HG02571 (cell line): ENCODE results near the gene FAS.

Experiments
- ATAC-seq: cut with Tn5 transposase; IDR thresholded peaks from one replicate; pipeline ENCODE4 v1.9.1; 2021; ENCODE audit warnings: mild to moderate bottlenecking, moderate library complexity; ENCODE audit not compliant: unreplicated experiment

The FAS gene

DNA sequence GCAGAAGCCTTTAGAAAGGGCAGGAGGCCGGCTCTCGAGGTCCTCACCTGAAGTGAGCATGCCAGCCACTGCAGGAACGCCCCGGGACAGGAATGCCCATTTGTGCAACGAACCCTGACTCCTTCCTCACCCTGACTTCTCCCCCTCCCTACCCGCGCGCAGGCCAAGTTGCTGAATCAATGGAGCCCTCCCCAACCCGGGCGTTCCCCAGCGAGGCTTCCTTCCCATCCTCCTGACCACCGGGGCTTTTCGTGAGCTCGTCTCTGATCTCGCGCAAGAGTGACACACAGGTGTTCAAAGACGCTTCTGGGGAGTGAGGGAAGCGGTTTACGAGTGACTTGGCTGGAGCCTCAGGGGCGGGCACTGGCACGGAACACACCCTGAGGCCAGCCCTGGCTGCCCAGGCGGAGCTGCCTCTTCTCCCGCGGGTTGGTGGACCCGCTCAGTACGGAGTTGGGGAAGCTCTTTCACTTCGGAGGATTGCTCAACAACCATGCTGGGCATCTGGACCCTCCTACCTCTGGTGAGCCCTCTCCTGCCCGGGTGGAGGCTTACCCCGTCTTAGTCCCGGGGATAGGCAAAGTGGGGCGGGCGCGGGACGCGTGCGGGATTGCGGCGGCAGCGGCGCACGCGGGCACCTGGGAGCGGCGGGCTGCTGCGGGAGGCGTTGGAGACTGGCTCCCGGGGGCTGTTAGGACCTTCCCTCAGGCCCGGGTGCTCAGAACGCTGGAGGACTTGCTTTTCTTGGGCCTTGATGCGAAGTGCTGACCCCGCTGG lies at the start of gene FAS:
Gene FAS, plus strand, starts transcription at position 415 of the 777 bp plus-strand sequence. Its CDS starts 79 bp downstream, at position 494.
- ATAC-seq: peak; percentile 65

- no peak for ATAC-seq
Measured at GRCh38 chr10:88941026-88941425, 49.6 kb upstream of the FAS start.

GRCh38 chr10:88943778-88944177 lies 46.8 kb upstream of the FAS start:
- ATAC-seq: no peak

GRCh38 chr10:88944813-88945212 lies 45.8 kb upstream of the FAS start:
- ATAC-seq: no peak

DNA sequence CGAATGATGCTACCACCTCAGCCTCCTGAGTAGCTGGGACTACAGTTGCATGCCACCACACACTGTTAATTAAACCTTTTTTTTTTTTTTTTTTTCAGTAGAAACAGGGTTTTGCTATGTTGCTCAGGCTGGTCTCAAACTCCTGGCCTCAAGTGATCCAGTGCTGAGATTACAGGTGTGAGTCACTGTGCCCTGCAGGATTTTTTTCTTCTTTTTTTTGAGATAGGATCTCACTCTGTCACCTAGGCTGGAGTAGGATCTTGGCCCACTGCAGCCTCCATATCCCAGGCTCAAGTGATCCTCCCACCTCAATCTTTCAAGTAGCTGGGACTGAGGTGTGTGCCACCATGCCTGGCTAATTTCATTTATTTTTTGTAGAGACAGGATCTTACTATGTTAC lies 44.4 kb upstream of the FAS start:
- no peak for ATAC-seq

GRCh38 chr10:88946965-88947590 lies 43.5 kb upstream of the FAS start:
- no peak for ATAC-seq

- ATAC-seq: no peak
Measured at GRCh38 chr10:88949051-88949450, 41.5 kb upstream of the FAS start.

GRCh38 chr10:88949912-88950837 lies 40.4 kb upstream of the FAS start:
- no peak for ATAC-seq

GRCh38 chr10:88952647-88953111 lies 37.9 kb upstream of the FAS start, which contains the start of gene ACTA2:
Gene ACTA2 (minus strand): TSS chr10:88952773. CDS start chr10:88948930, 3,843 bp downstream.
- ATAC-seq: no peak

DNA sequence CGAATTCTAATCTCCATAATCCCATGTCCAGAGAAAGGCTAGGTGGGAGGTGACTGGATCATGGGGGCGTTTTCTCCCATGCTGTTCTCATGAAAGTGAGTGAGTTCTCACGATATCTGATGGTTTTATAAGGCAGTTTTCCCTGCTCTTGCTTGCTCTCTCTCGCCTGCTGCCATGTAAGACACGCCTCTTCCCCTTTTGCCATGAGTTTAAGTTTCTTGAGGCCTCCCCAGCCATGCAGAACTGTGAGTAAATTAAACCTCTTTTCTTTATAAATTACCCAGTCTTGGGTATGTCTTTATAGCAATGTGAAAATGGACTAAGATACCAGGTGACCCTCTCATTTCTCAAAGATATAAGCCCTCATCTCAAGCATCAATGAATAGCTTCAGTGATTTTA lies 36.9 kb upstream of the FAS start:
- no peak for ATAC-seq

DNA sequence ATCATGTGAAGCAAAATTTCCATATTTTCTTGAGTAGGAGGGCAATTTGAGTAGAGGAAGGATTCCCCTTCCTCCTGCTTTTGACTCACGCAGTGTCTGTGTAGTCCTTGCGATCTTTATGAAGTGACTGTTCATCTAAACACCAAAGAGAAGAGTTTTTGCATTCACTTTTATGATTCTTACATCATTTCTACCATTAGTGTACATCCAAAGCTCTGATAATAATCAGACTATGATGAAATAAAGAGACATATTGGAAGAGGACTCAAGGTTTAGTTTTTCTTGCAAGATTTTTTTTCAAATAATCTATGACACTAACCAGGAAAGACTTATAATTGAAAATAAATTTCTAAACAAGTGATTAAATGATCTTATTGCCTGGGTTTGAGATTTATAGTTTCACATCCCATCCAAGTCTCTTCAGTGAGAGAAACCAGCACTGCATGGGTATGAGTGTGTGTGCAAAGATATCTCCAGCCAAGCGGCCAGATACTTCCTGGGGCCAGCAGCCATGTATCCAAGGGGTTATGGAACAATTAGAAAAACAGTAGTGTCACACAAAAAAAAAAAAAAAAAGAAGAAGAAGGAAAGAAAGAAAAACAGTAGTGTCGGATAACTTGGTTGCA lies 36.0 kb upstream of the FAS start:
- ATAC-seq: no peak

DNA sequence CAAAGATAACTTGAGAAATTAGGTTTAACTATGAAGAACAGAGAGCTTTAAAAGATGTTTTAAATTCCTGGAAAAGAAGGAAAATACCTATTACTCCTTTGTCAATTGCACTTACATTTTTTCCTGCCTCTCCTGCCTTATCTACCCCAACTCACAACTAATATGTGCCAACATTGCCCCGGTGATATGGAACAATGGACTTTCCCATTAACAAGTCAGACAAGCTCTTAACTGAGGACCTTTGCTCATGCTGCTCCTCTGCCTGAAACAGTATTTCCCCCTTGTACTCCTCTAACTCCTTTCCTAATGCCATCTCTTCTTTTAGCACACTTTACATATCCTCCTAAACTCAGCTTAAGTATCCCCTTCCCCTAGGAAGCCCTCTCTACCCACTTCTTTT lies 33.2 kb upstream of the FAS start:
- ATAC-seq: no peak

GRCh38 chr10:88958721-88959120 lies 31.9 kb upstream of the FAS start:
- no peak for ATAC-seq

- ATAC-seq: no peak
Measured at GRCh38 chr10:88960802-88961201, 29.8 kb upstream of the FAS start.

DNA sequence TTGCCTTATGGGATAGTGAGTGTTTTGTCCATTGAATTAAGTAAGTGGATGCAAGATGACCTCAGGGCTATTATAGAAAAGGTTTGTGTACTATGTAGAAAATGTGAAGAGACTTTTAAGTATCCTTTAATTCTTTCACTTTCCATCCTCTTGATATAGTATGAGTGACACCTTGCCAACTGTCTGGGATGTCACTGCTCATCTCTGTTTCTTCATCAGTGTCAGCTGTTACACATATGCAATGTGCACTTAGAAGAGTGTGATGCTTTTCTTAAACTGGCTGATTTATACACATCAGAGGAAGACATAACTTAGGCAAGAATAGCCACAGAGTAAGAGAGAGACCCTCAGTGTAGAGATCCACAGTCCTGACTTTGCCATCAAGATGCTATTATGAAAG lies 29.3 kb upstream of the FAS start:
- ATAC-seq: no peak

DNA sequence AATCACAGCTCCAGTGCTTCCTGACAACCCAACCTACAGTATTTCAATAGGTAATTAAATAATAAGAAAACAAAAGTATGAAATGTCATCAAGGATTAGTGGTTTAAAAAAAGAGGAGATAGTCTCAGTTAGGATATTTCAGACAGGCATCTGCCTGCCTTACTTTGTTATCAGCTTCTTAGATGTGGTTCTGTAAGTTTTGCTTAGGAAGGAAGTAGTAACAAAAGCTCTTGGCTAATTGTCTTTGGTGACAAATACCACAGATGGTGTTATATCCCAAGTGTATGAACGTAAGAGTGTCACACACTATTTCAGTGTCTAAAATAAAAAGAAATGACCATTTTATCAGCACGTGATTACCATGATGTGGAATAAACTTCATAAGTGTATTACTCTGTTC lies 28.3 kb upstream of the FAS start:
- ATAC-seq: no peak

- ATAC-seq: no peak
Measured at GRCh38 chr10:88963318-88963717, 27.3 kb upstream of the FAS start.

- no peak for ATAC-seq
Measured at GRCh38 chr10:88964360-88964759, 26.2 kb upstream of the FAS start.

GRCh38 chr10:88964869-88965415 lies 25.7 kb upstream of the FAS start:
- ATAC-seq: no peak

- ATAC-seq: no peak
Measured at GRCh38 chr10:88966797-88967196, 23.8 kb upstream of the FAS start.

DNA sequence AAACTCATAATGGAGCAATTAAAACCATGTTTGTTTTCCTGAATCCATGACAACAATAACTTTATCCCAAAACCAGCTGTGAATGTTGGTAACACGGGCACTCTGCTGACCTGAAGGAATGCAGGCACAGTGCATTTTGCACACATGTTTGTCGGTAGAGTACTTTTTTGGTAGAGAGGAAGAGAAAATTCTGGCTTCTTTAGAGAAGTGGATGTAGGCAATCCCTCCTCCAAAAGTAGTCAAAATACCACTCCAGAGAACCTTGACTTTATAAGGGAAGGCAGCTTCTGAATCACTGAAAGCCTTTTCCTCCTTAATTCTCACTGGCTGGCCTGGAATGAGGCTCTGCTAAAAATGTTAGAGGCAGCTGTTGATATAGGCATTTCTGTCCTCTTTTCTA lies 22.2 kb upstream of the FAS start:
- ATAC-seq: no peak
